Skin of body (tissue), 3 donors: ENCODE data around the gene PSPN. TPM values are rescaled to one million over a fixed set of nuclear protein-coding genes. Genes with fewer than 3 reads are reported as not detected.

Experiments used
- DNase-seq: peaks from one replicate; lab custom pipeline; 2025; lab: John Stamatoyannopoulos, UW
- small RNA-seq: library from RNA; depleted of rRNA; stranded (forward); fragments of <200 nt; gene quantifications from one replicate; pipeline ENCODE3, GENCODE V24; 2014; ENCODE audit warnings: low replicate concordance
- total RNA-seq: library from RNA; depleted of rRNA; stranded (reverse); fragments of >200 nt; gene quantifications from one replicate; pipeline ENCODE4 v1.2.3, GENCODE V29; 2014

PSPN gene
- total RNA-seq, 1 donor from 2014 or later = 0.59 TPM

DNA sequence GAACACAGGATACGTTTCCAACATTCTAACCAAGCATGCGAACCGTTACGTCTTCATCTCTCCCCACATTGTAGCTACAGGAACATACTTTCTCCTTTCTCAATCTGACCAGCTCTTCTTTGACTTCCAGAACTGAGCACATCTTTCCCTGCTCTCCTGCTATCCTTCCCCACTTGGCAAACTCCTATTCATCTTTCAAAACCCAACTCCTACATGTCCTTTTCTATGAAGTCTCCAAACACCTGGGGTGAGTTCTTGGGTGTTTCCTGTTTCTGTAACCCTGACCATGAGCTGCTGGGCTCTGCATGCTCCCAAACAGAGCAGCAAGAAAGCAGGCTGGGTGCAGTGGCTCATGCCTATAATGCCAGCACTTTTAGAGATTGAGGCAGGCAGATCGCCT lies 48.9 kb downstream of the PSPN start:
- DNase-seq = no peak

DNA sequence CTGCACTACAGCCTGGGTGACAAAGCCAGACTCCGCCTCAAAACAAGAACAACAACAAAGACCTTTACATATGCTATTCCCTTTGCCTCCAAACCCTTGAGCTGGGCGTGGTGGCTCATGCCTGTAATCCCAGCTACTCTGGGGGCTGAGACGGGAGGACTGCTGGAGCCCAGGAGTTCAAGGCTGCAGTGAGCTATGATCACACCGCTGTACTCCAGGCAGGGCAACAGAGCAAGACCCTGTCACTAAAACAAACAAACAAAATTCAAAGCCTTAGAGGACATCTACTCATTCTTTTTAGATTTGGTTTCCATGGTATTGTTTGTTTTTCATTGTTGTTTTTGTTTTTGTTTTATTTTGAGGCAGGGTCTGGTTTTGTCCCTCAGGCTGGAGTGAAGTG lies 50.1 kb downstream of the PSPN start:
- DNase-seq = no peak

Small RNA genes within 50 kb of the gene (small RNA-seq; reads per million reads assigned to genes)
- gene MIR6790 (not detected), gene MIR6885 (not detected)

Other genes with a start within 250 kb of the PSPN start
- 0.20 TPM for gene ACSBG2, start 240.3 kb downstream of the PSPN start, total RNA-seq
- gene MLLT1, start 96.0 kb downstream of the PSPN start, total RNA-seq = 5.6 TPM
- gene ACER1, start 42.3 kb downstream of the PSPN start, total RNA-seq = 4.0 TPM
- 17.1 TPM for gene CLPP, start 14.4 kb downstream of the PSPN start, total RNA-seq
- gene ALKBH7, start 3.1 kb downstream of the PSPN start, total RNA-seq = 31.0 TPM
- 23.9 TPM for gene GTF2F1, start 17.2 kb upstream of the PSPN start, total RNA-seq
- 100 TPM for gene KHSRP, start 48.9 kb upstream of the PSPN start, total RNA-seq
- gene SLC25A41, start 57.8 kb upstream of the PSPN start, total RNA-seq = 0.49 TPM
- 14.3 TPM for gene SLC25A23, start 83.9 kb upstream of the PSPN start, total RNA-seq
- 9.8 TPM for gene CRB3, start 88.3 kb upstream of the PSPN start, total RNA-seq
- gene DENND1C, start 105.9 kb upstream of the PSPN start, total RNA-seq = 0.69 TPM
- gene TUBB4A, start 126.4 kb upstream of the PSPN start, total RNA-seq = 0.49 TPM
- gene TNFSF9, start 155.1 kb upstream of the PSPN start, total RNA-seq = 0.69 TPM
- gene CD70, start 215.2 kb upstream of the PSPN start, total RNA-seq = 0.30 TPM